Osteocyte (in vitro differentiated cells): ENCODE measurements around the gene ZNF276. TPM values are rescaled to one million over a fixed set of nuclear protein-coding genes. Genes with fewer than 3 reads are reported as not detected.
"Not testable (repeated sequence)": the region's sequence is repeated elsewhere in the genome, so short reads cannot be mapped to it uniquely, and the experiment has no call there.

Source experiments
- DNase-seq: peaks from one replicate; pipeline ENCODE4 v3.0.0; 2021; ENCODE audit warnings: mixed read lengths; ENCODE audit not compliant: unreplicated experiment; ENCODE audit errors: extremely low spot score
- H3K27ac Mint-ChIP-seq: one replicate; pipeline ENCODE4 v1.8.0; 2021; ENCODE audit warnings: mild to moderate bottlenecking, mixed read lengths; ENCODE audit not compliant: unreplicated experiment
- H3K27me3 Mint-ChIP-seq: one replicate; pipeline ENCODE4 v1.8.0; 2021; ENCODE audit warnings: mixed read lengths; ENCODE audit not compliant: unreplicated experiment
- H3K36me3 Mint-ChIP-seq: one replicate; pipeline ENCODE4 v1.8.0; 2021; ENCODE audit warnings: mixed read lengths; ENCODE audit not compliant: unreplicated experiment
- H3K4me1 Mint-ChIP-seq: one replicate; pipeline ENCODE4 v1.8.0; 2021; ENCODE audit warnings: mixed read lengths; ENCODE audit not compliant: unreplicated experiment
- H3K4me3 Mint-ChIP-seq: one replicate; pipeline ENCODE4 v1.8.0; 2021; ENCODE audit warnings: mild to moderate bottlenecking, moderate library complexity, mixed read lengths; ENCODE audit not compliant: unreplicated experiment
- H3K9me3 Mint-ChIP-seq: one replicate; pipeline ENCODE4 v1.8.0; 2021; ENCODE audit warnings: mixed read lengths; ENCODE audit not compliant: unreplicated experiment
- CTCF ChIP-seq: fragments of 200-600 bp; sonication (generic); IDR thresholded peaks from 2 replicates; pipeline ENCODE4 v1.5.0; 2021; ENCODE audit warnings: antibody characterized with exemption, mild to moderate bottlenecking, moderate library complexity
- total RNA-seq: library from RNA; stranded (reverse); gene quantifications from 2 replicates; pipeline ENCODE4 v1.2.1, GENCODE V29; 2021

The ZNF276 gene
- total RNA-seq, 1 donor from 2014 or later, result 21.3 TPM

GRCh38 chr16:89693931-89694783 lies 27.2 kb upstream of the ZNF276 start:
- DNase-seq, result no peak
- H3K4me1 Mint-ChIP-seq, result peaks cover under 1% of the 10 kb centered on the region

GRCh38 chr16:89694784-89695085 lies 26.6 kb upstream of the ZNF276 start:
- H3K4me1 Mint-ChIP-seq, H3K27me3 Mint-ChIP-seq, H3K27ac Mint-ChIP-seq, DNase-seq, H3K9me3 Mint-ChIP-seq, H3K4me3 Mint-ChIP-seq: not testable (repeated sequence)
- peaks cover 19% of the 10 kb centered on the region for H3K36me3 Mint-ChIP-seq

More at GRCh38 chr16:89693931-89694783, 27.2 kb upstream of the ZNF276 start:
- no peaks in the 10 kb centered on the region for H3K9me3 Mint-ChIP-seq
- no peak overlapping the region for H3K4me3 Mint-ChIP-seq
- no peaks in the 10 kb centered on the region for H3K27me3 Mint-ChIP-seq
- TF ChIP-seq CTCF, result no peak
- peaks cover 19% of the 10 kb centered on the region for H3K36me3 Mint-ChIP-seq
- H3K27ac Mint-ChIP-seq, result no peak overlapping the region

- Mint-ChIP-seq H3K4me3 (no peak overlapping the region), H3K4me1 (peaks cover 6% of the 10 kb centered on the region), H3K27ac (no peak overlapping the region), H3K36me3 (peaks cover 16% of the 10 kb centered on the region), H3K9me3 (no peaks in the 10 kb centered on the region), H3K27me3 (no peaks in the 10 kb centered on the region)
- TF ChIP-seq CTCF, result no peak
- DNase-seq, result no peak
Measured at GRCh38 chr16:89695086-89695874, 26.1 kb upstream of the ZNF276 start.

- Mint-ChIP-seq H3K36me3 (peaks cover 13% of the 10 kb centered on the region), H3K4me1 (peaks cover 9% of the 10 kb centered on the region), H3K27me3 (no peaks in the 10 kb centered on the region), H3K9me3 (no peaks in the 10 kb centered on the region), H3K4me3 (no peak overlapping the region), H3K27ac (no peak overlapping the region)
- TF ChIP-seq CTCF, result no peak
- DNase-seq, result no peak
Measured at GRCh38 chr16:89695875-89696669, 25.3 kb upstream of the ZNF276 start.

- no peak overlapping the region for H3K4me3 Mint-ChIP-seq
- H3K27ac Mint-ChIP-seq, result no peak overlapping the region
- peaks cover 9% of the 10 kb centered on the region for H3K4me1 Mint-ChIP-seq
- no peak for DNase-seq
- no peak for TF ChIP-seq CTCF
- H3K27me3 Mint-ChIP-seq, result no peaks in the 10 kb centered on the region
- H3K36me3 Mint-ChIP-seq, result peaks cover 13% of the 10 kb centered on the region
- no peaks in the 10 kb centered on the region for H3K9me3 Mint-ChIP-seq
Measured at GRCh38 chr16:89696670-89697128, 24.6 kb upstream of the ZNF276 start.
